Brain microvascular endothelial cell (primary cell): ENCODE measurements around the gene TVP23A.
"Not testable (repeated sequence)": the region's sequence is repeated elsewhere in the genome, so short reads cannot be mapped to it uniquely, and the experiment has no call there.

Experiments used
- DNase-seq: peaks from one replicate; pipeline ENCODE4 v3.0.0-alpha.2; 2020
- H3K27ac ChIP-seq: fragments of 250-450 bp; sonication (Bioruptor Pico); 2 replicates; pipeline ENCODE4 v1.5.1; 2020; ENCODE audit warnings: mild to moderate bottlenecking, moderate library complexity
- H3K27me3 ChIP-seq: fragments of 250-450 bp; sonication (Bioruptor Pico); replicated peaks from 2 replicates; pipeline ENCODE4 v1.5.1; 2020; ENCODE audit warnings: mild to moderate bottlenecking
- H3K36me3 ChIP-seq: fragments of 250-450 bp; sonication (Bioruptor Pico); replicated peaks from 2 replicates; pipeline ENCODE4 v1.5.1; 2020; ENCODE audit warnings: mild to moderate bottlenecking
- H3K4me3 ChIP-seq: 2 replicates; pipeline ENCODE4 v1.5.1; 2011; ENCODE audit warnings: low read depth, mild to moderate bottlenecking, control low read depth, low read length, moderate library complexity
- CTCF ChIP-seq: IDR thresholded peaks from 2 replicates; pipeline ENCODE4 v1.5.1; 2011; ENCODE audit warnings: low read depth, mild to moderate bottlenecking, moderate library complexity, low read length, control low read depth, inconsistent platforms; ENCODE audit errors: missing control alignments
- in situ Hi-C: cut with HindIII; loops from 2 replicates; pipeline ENCODE4 v1.10.0; 2017; ENCODE audit warnings: low sequenced_read_pairs, low pct_ligation_motif_present

TVP23A gene

GRCh38 chr16:10744370-10745030 lies 74.1 kb downstream of the TVP23A start:
- in situ Hi-C loops, result loop anchor here (25.0 kb wide), 1 partner anchor 207 kb away; no protein-coding TSS in a partner anchor
- Histone ChIP-seq H3K27ac (peak overlapping the region; percentile 99), H3K27me3 (no peaks in the 10 kb centered on the region), H3K36me3 (no peaks in the 10 kb centered on the region), H3K4me3 (peak overlapping the region; percentile 59)
- TF ChIP-seq CTCF, result no peak
- no peak for DNase-seq

- peak within 1 kb of the TSS; percentile 99 for H3K27ac ChIP-seq
- peak; percentile 99 for DNase-seq
- no peaks in the 10 kb centered on the region for H3K36me3 ChIP-seq
- no peak for TF ChIP-seq CTCF
- in situ Hi-C loops, result loop anchor here (25.0 kb wide), 1 partner anchor 206 kb away; no protein-coding TSS in a partner anchor
- H3K4me3 ChIP-seq, result peak within 1 kb of the TSS; percentile 77
- no peaks in the 10 kb centered on the region for H3K27me3 ChIP-seq
Observed at GRCh38 chr16:10743610-10744369, 74.8 kb downstream of the TVP23A start, which contains the start of gene NUBP1. Gene NUBP1 (plus strand): TSS chr16:10743842. CDS start chr16:10743864, 22 bp downstream.

- Histone ChIP-seq H3K4me3 (peak overlapping the region; percentile 77), H3K27me3 (no peaks in the 10 kb centered on the region), H3K36me3 (no peaks in the 10 kb centered on the region), H3K27ac (peak overlapping the region; percentile 99)
- in situ Hi-C loops, result loop anchor here (25.0 kb wide), 1 partner anchor 206 kb away; no protein-coding TSS in a partner anchor
- no peak for TF ChIP-seq CTCF
- no peak for DNase-seq
Observed at GRCh38 chr16:10743227-10743609, 75.4 kb downstream of the TVP23A start.

- H3K4me3 ChIP-seq, result no peak overlapping the region
- in situ Hi-C loops, result loop anchor here (25.0 kb wide), 1 partner anchor 205 kb away; no protein-coding TSS in a partner anchor
- no peak for DNase-seq
- H3K36me3 ChIP-seq, result no peaks in the 10 kb centered on the region
- TF ChIP-seq CTCF, result no peak
- no peaks in the 10 kb centered on the region for H3K27me3 ChIP-seq
- H3K27ac ChIP-seq, result no peak overlapping the region
Observed at GRCh38 chr16:10741844-10742243, 76.8 kb downstream of the TVP23A start.

- not testable (repeated sequence) for H3K4me3 ChIP-seq, H3K27me3 ChIP-seq, H3K36me3 ChIP-seq, DNase-seq, H3K27ac ChIP-seq
- in situ Hi-C loops, result loop anchor here (25.0 kb wide), 1 partner anchor 204 kb away; no protein-coding TSS in a partner anchor
Observed at GRCh38 chr16:10741249-10741648, 77.3 kb downstream of the TVP23A start.

- in situ Hi-C loops, result loop anchor here (25.0 kb wide), 1 partner anchor 204 kb away; no protein-coding TSS in a partner anchor
- Histone ChIP-seq H3K27me3 (no peaks in the 10 kb centered on the region), H3K36me3 (no peaks in the 10 kb centered on the region), H3K27ac (no peak overlapping the region), H3K4me3 (no peak overlapping the region)
- DNase-seq, result no peak
- no peak for TF ChIP-seq CTCF
Observed at GRCh38 chr16:10740845-10741208, 77.8 kb downstream of the TVP23A start.
